GM13977 (cell line): ENCODE results near the gene SEPTIN2.
"Not testable (repeated sequence)": the region's sequence is repeated elsewhere in the genome, so short reads cannot be mapped to it uniquely, and the experiment has no call there.

Source experiments
- DNase-seq: peaks from one replicate; pipeline ENCODE4 v3.0.0; 2012; ENCODE audit warnings: low spot score
- in situ Hi-C: fragments of 300-500 bp; cut with MboI; formaldehyde crosslinking; loops from one replicate; pipeline ENCODE4 v1.12.0; 2022; ENCODE audit warnings: low sequenced_read_pairs, low pct_unique_long_range_greater_than_20kb, mixed read lengths, inconsistent platforms; ENCODE audit not compliant: unreplicated experiment
- TF ChIP-seq, protein P1 (sequence below): IDR thresholded peaks from 2 replicates; pipeline ENCODE4 v1.5.1; 2012; ENCODE audit warnings: mild to moderate bottlenecking, control low read depth; ENCODE audit not compliant: insufficient read depth; ENCODE audit errors: extremely low read depth, missing control alignments

Gene SEPTIN2

DNA sequence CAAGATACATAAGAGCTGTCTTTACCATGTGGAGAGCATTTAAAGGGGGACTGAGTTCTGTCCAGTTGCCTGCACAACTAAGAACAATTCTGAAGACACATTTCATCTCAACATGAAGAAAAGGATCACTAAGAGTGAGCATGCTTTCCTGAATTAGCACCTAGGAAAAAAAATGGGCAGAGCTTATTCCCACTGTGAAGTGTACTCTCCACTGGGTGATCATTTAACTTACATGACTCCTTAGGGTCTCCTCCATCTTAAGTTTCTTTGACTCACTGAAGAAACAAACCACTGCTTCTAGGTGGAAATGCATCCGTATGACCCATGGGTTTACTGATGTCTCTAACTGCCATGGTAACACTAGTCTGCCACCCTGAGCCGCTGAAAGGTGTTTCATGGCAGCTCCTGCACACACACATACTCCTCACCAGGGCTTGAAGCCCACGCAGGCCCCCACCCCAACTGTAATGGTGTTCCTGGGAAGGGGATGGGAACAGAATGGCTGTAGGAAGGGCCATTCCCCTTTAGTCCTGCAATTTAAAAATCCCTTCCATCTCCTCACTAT is 27.3 kb upstream of the SEPTIN2 start:
- in situ Hi-C loops: no loop called here
- no peak for DNase-seq
- TF ChIP-seq, protein P1, sequence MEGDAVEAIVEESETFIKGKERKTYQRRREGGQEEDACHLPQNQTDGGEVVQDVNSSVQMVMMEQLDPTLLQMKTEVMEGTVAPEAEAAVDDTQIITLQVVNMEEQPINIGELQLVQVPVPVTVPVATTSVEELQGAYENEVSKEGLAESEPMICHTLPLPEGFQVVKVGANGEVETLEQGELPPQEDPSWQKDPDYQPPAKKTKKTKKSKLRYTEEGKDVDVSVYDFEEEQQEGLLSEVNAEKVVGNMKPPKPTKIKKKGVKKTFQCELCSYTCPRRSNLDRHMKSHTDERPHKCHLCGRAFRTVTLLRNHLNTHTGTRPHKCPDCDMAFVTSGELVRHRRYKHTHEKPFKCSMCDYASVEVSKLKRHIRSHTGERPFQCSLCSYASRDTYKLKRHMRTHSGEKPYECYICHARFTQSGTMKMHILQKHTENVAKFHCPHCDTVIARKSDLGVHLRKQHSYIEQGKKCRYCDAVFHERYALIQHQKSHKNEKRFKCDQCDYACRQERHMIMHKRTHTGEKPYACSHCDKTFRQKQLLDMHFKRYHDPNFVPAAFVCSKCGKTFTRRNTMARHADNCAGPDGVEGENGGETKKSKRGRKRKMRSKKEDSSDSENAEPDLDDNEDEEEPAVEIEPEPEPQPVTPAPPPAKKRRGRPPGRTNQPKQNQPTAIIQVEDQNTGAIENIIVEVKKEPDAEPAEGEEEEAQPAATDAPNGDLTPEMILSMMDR: no peak

DNA sequence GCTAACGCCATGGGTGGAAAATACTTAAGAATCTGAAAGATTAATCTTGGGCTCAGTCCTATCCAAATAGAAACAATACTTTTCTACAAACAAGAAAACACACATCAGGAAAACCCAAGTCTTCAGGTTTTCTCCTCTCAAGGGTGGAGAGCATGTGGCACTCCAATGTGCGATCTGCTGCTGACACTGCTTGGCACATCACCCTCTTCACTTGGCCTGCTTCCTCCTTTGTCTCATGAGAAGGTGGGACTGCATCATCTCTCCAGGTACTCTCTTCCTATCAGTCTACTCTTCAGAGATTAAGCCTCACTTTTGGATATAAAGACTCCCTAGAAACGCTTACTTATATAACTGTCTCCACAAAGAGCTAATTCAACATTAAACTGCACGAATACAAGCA is 26.7 kb upstream of the SEPTIN2 start:
- TF ChIP-seq, protein P1: no peak
- in situ Hi-C loops: no loop called here
- DNase-seq: no peak

DNA sequence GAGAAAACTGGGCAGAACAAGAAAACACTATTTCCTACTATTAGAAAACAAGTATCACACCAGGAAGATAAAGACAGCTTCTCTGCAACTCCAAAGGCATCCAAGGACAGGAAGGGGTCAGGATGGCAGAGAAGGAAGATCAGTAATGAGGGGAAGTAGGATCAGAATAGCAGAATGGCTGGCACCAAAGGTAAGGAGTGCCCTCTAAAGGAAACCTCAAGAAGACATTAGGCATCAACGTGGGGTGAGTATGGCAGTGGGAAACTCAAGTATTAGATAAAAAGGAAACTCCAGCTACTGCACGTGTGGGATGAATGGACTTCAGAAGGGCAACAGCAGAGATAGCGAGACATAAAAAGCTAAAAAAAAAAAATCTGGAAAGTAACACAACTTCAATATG is 26.1 kb upstream of the SEPTIN2 start:
- TF ChIP-seq, protein P1: peak; percentile 7
- DNase-seq: no peak

DNA sequence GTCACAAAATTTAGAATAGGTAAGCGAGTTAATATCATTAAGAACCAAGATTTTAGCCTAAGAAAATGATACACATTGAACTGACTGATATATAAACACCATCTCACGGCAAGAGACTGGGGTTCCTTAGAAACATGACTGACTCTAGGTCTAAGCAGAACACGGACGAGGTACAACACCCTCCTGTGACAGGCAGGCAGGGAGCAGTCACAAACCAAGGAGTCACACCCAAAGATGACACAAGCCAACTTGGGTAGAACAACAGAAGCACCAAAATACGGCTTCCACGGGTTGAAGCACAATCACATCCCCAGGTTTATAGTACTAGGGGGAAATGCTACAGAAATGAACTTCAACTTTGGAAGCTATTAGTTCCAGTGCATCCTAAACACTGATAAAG is 24.6 kb upstream of the SEPTIN2 start:
- TF ChIP-seq, protein P1: no peak
- no peak for DNase-seq
- in situ Hi-C loops: no loop called here

More for the DNA sequence above, 26.1 kb upstream of the SEPTIN2 start:
- in situ Hi-C loops: no loop called here

DNA sequence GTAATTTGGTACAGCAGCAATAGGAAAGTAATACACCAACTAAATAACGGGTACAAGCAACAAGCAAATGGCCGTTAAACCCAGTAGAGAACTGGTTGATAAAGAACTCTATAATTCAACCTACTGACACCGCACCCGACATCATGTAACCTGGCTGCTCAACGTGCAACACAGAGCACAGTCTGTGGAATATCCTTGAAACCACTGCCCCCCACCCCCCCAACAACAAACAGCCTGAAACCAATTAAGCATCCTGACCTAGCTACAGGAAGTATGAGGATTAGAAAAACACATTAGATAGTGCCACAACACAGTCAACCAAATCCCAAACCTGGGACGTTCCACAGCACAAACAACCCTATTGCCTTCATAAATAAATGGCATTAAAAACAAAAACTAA is 23.7 kb upstream of the SEPTIN2 start:
- TF ChIP-seq, protein P1: no peak
- in situ Hi-C loops: no loop called here

DNA sequence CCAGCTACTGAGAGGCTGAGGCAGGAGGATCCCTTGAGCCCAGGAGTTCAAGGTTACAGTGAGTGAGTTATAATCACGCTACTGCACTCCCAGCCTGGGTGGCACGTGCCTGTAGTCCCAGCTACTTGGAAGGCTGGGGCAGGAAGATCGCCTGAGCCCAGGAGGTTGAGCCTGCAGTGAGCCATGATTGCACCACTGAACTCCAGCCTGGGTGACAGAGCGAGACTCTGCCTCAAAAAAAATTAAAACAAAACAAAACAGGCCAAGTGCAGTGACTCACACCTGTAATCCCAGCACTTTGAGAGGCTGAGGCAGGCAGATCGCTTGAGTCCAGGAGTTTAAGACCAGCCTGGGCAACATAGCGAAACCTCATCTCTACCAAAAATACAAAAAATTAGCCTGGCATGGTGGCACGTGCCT is 22.3 kb upstream of the SEPTIN2 start:
- DNase-seq, in situ Hi-C loops: not testable (repeated sequence)

More for the DNA sequence above, 23.7 kb upstream of the SEPTIN2 start:
- DNase-seq: no peak

DNA sequence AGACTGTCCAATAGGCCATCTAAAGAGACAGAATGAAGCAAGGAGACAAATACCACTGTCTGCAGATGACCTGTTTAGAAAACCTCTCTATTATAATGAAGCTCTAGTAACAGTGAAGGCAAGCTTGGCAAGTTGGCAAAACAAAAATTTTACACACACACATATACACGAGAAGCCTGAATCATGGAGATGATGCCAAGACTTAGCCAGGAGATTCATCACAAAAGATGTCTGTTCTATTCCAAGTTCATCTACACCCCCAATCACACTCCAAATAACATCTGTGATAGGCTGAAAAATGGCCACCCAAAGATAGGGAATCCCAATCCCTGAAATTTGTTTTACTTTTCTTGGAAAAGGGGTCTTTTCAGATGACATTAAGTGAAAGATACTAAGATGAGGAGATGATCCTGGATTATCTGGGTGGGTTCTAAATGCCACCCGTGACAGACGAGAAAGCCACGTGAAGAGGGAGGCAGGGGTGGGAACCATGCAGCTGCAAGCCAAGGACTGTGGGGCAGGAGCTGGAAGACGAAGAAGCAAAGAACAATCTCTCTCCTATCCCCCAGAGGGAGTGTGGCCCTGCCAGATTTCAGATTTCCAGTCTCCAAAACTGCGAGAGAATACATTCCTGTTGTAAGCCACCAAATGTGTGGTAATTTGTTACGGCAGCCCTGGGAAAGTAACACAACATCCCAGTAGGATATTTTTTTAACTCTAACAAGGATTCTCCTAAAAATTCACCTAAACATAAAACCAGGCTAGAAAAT is 20.2 kb upstream of the SEPTIN2 start:
- in situ Hi-C loops: no loop called here
- TF ChIP-seq, protein P1: no peak
- DNase-seq: no peak
